Measurements from ENCODE around the gene VCAM1.

Gene VCAM1

GRCh38 chr1:100786870-100787269 lies 67.3 kb downstream of the VCAM1 start:
- peak overlapping the region; percentile 99; the same call in 1 of the 2 replicates for H3K27ac ChIP-seq
- TF ChIP-seq POLR2AphosphoS5 (IDR thresholded peaks at IDR 0.05; ENCODE audit: borderline replicate concordance, low read depth, low read length) = no peak
- TF ChIP-seq EZH2 (IDR thresholded peaks at IDR 0.05) = no peak
- no peak for TF ChIP-seq FOXP2 (optimal IDR thresholded peaks at IDR 0.05; ENCODE audit: control extremely low read depth, extremely low read length, insufficient read depth)
- H3K9me3 ChIP-seq (ENCODE audit: low read depth, low read length) = no peaks in the 10 kb centered on the region; the same call in 1 of the 2 replicates
- H3K9ac ChIP-seq (ENCODE audit: insufficient read length) = no peak overlapping the region
- no peak overlapping the region for H3K4me3 ChIP-seq
- no peaks in the 10 kb centered on the region for H3K36me3 ChIP-seq (ENCODE audit: insufficient read depth, low read length)
- DNase-seq (ENCODE audit: low read depth, low spot score) = no peak
